ENCODE measurements around the gene PSEN2. TPM values are rescaled to one million over a fixed set of nuclear protein-coding genes. Genes with fewer than 3 reads are reported as not detected.

The PSEN2 gene
- total RNA-seq, 2 experiments from 2014 or later: 0.48 to 1.7 TPM

DNA sequence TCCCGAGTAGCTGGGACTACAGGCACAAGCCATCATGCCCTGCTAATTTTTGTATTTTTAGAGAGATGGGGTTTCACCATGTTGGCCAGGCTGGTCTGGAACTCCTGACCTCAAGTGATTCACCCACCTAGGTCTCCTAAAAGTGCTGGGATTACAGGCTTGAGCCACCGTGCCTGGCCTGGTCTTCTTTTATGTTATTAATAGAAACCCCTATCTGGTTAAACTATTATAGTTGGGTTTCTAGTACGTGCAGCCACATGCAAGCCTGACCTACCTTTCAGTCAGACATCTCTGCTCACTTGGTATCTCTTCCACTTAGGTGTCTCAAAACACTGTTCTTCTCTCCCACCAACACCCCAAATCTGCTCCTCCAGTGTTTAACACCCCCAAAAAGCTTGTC lies 34.4 kb downstream of the PSEN2 start:
- Histone ChIP-seq H3K36me3 (ENCODE audit: insufficient read depth, low read length) (no peaks in the 10 kb centered on the region), H4K20me1 (ENCODE audit: insufficient read depth, low read length) (no peaks in the 10 kb centered on the region), H3K9me3 (ENCODE audit: low read length) (no peaks in the 10 kb centered on the region), H3K27ac (ENCODE audit: low read depth, low read length, poor library complexity, severe bottlenecking) (no peak overlapping the region), H3K4me2 (ENCODE audit: low read length) (no peak overlapping the region), H3K79me2 (ENCODE audit: insufficient read depth, low read depth, low read length) (no peaks in the 10 kb centered on the region), H2AFZ (ENCODE audit: low read length) (no peak overlapping the region), H3K4me1 (ENCODE audit: insufficient read depth, low read length, poor library complexity, severe bottlenecking) (no peaks in the 10 kb centered on the region), H3K4me3 (ENCODE audit: low read depth, low read length, poor library complexity, severe bottlenecking) (no peak overlapping the region), H3K9me2 (ENCODE audit: insufficient read depth, low read length) (no peaks in the 10 kb centered on the region)
- DNase-seq (ENCODE audit: low spot score): no peak
- CTCF ChIA-PET (ENCODE audit: unreplicated experiment): no interaction called here
- no peak for TF ChIP-seq EZH2phosphoT487 (IDR thresholded peaks at IDR 0.05; ENCODE audit: borderline replicate concordance, low read depth, low read length)
- TF ChIP-seq, protein P1, sequence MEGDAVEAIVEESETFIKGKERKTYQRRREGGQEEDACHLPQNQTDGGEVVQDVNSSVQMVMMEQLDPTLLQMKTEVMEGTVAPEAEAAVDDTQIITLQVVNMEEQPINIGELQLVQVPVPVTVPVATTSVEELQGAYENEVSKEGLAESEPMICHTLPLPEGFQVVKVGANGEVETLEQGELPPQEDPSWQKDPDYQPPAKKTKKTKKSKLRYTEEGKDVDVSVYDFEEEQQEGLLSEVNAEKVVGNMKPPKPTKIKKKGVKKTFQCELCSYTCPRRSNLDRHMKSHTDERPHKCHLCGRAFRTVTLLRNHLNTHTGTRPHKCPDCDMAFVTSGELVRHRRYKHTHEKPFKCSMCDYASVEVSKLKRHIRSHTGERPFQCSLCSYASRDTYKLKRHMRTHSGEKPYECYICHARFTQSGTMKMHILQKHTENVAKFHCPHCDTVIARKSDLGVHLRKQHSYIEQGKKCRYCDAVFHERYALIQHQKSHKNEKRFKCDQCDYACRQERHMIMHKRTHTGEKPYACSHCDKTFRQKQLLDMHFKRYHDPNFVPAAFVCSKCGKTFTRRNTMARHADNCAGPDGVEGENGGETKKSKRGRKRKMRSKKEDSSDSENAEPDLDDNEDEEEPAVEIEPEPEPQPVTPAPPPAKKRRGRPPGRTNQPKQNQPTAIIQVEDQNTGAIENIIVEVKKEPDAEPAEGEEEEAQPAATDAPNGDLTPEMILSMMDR (conservative IDR thresholded peaks at IDR 0.05; ENCODE audit: low read length): no peak
- no TSS peak for BruUV-seq (replicated peaks)
- POLR2A ChIA-PET: no interaction called here
- intact Hi-C loops (cut with micrococcal nuclease; ENCODE audit: unreplicated experiment): no loop called here

DNA sequence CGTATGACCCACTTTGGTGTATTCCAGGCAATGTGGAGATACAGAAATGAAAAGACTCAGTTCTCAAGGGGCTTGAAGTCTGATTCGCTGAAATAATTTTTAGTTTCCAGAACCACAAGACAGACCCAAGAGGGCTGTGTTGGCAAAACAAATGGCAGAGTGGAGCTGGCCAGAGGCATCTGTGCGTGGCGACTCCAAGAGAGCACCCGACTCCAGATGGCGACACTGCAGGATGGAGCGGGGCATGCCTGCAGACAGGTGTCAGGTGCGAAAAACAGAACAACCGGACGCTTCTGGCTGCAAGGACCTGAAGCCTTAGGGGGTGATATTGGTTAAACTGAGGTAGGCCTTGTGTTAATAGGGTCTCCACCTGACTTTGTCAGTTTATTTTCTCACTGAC lies 38.0 kb downstream of the PSEN2 start:
- Histone ChIP-seq H3K9me3 (ENCODE audit: low read length) (no peaks in the 10 kb centered on the region), H2AFZ (ENCODE audit: low read length) (no peak overlapping the region), H4K20me1 (ENCODE audit: insufficient read depth, low read length) (no peaks in the 10 kb centered on the region), H3K4me3 (ENCODE audit: low read depth, low read length, poor library complexity, severe bottlenecking) (no peak overlapping the region), H3K4me1 (ENCODE audit: insufficient read depth, low read length, poor library complexity, severe bottlenecking) (no peaks in the 10 kb centered on the region), H3K79me2 (ENCODE audit: insufficient read depth, low read depth, low read length) (no peaks in the 10 kb centered on the region), H3K36me3 (ENCODE audit: insufficient read depth, low read length) (no peaks in the 10 kb centered on the region), H3K4me2 (ENCODE audit: low read length) (no peak overlapping the region), H3K27ac (ENCODE audit: low read depth, low read length, poor library complexity, severe bottlenecking) (no peak overlapping the region), H3K9me2 (ENCODE audit: insufficient read depth, low read length) (no peaks in the 10 kb centered on the region)
- no peak for DNase-seq (ENCODE audit: low spot score)
- intact Hi-C loops (cut with micrococcal nuclease; ENCODE audit: unreplicated experiment): no loop called here
- CTCF ChIA-PET (ENCODE audit: unreplicated experiment): no interaction called here
- BruUV-seq (replicated peaks): no TSS peak
- POLR2A ChIA-PET: no interaction called here
- no peak for TF ChIP-seq EZH2phosphoT487 (IDR thresholded peaks at IDR 0.05; ENCODE audit: borderline replicate concordance, low read depth, low read length)
- TF ChIP-seq, protein P1 (conservative IDR thresholded peaks at IDR 0.05; ENCODE audit: low read length): no peak

DNA sequence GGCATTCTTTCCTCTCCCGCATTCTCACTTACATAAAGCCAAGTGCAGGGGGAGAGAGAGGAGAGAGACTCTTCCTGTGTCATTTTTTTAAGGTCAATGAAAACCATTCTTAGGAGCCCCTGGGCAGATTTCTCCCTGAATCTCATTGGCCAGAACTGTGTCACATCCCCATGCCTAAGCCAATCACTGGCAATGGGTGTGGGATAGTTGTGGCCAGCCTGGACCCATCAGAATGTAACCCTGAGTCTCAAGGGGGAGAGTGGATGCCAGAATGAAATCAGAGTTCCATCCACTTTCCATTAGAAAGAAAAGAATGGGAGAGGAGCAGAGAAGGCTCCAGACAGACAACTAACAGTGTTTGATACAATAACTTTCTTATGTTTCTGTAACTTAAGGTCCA lies 38.5 kb downstream of the PSEN2 start:
- TF ChIP-seq, protein P1 (conservative IDR thresholded peaks at IDR 0.05; ENCODE audit: low read length): no peak
- TF ChIP-seq EZH2phosphoT487 (IDR thresholded peaks at IDR 0.05; ENCODE audit: borderline replicate concordance, low read depth, low read length): no peak
- Histone ChIP-seq H2AFZ (ENCODE audit: low read length) (no peak overlapping the region), H3K36me3 (ENCODE audit: insufficient read depth, low read length) (no peaks in the 10 kb centered on the region), H3K27ac (ENCODE audit: low read depth, low read length, poor library complexity, severe bottlenecking) (no peak overlapping the region), H3K4me2 (ENCODE audit: low read length) (no peak overlapping the region), H4K20me1 (ENCODE audit: insufficient read depth, low read length) (no peaks in the 10 kb centered on the region), H3K9me2 (ENCODE audit: insufficient read depth, low read length) (no peaks in the 10 kb centered on the region), H3K4me3 (ENCODE audit: low read depth, low read length, poor library complexity, severe bottlenecking) (no peak overlapping the region), H3K4me1 (ENCODE audit: insufficient read depth, low read length, poor library complexity, severe bottlenecking) (no peaks in the 10 kb centered on the region), H3K9me3 (ENCODE audit: low read length) (no peaks in the 10 kb centered on the region), H3K79me2 (ENCODE audit: insufficient read depth, low read depth, low read length) (no peaks in the 10 kb centered on the region)
- ChIA-PET POLR2A (no interaction called here), CTCF (ENCODE audit: unreplicated experiment) (no interaction called here)
- BruUV-seq (replicated peaks): no TSS peak
- intact Hi-C loops (cut with micrococcal nuclease; ENCODE audit: unreplicated experiment): no loop called here
- no peak for DNase-seq (ENCODE audit: low spot score)
